HepG2 (cell line): ENCODE measurements around the gene NUAK2. TPM values are rescaled to one million over a fixed set of nuclear protein-coding genes. Genes with fewer than 3 reads are reported as not detected.

ENCODE experiments used
- ARID3A ChIP-seq: IDR thresholded peaks from 2 replicates; pipeline ENCODE4 v1.6.1; 2012; ENCODE audit warnings: low read depth, low read length, improper control_type of control experiment
- ATF3 ChIP-seq: sonication (generic); formaldehyde crosslinking; IDR thresholded peaks from 2 replicates; pipeline ENCODE4 v1.4.0; 2020; ENCODE audit warnings: missing genetic modification reagents
- DRAP1 ChIP-seq: IDR thresholded peaks from 2 replicates; pipeline ENCODE4 v1.6.1; 2016; ENCODE audit warnings: missing genetic modification reagents, missing compliant biosample characterization
- GFI1 ChIP-seq: sonication (generic); formaldehyde crosslinking; IDR thresholded peaks from 2 replicates; pipeline ENCODE4 v1.5.0; 2020; ENCODE audit warnings: missing genetic modification reagents, mild to moderate bottlenecking, borderline replicate concordance
- HCFC1 ChIP-seq: fragments of 150-350 bp; IDR thresholded peaks from 2 replicates; pipeline ENCODE4 v1.6.1; 2014; ENCODE audit warnings: low read depth, low read length
- HDAC2 ChIP-seq: sonication (generic); formaldehyde crosslinking; IDR thresholded peaks from 2 replicates; pipeline ENCODE4 v1.4.0; 2020; ENCODE audit warnings: missing genetic modification reagents
- HINFP ChIP-seq: sonication (generic); formaldehyde crosslinking; IDR thresholded peaks from 2 replicates; pipeline ENCODE4 v1.4.0; 2020; ENCODE audit warnings: low read depth, mild to moderate bottlenecking, missing genetic modification reagents
- JUNB ChIP-seq: sonication (generic); formaldehyde crosslinking; IDR thresholded peaks from 2 replicates; pipeline ENCODE4 v1.8.0; 2022; ENCODE audit warnings: missing genetic modification reagents, mild to moderate bottlenecking, borderline replicate concordance
- KDM2A ChIP-seq: sonication (generic); formaldehyde crosslinking; IDR thresholded peaks from 2 replicates; pipeline ENCODE4 v1.4.0; 2020; ENCODE audit warnings: low read depth, missing genetic modification reagents, borderline replicate concordance
- NCOA2 ChIP-seq: sonication (generic); formaldehyde crosslinking; IDR thresholded peaks from 2 replicates; pipeline ENCODE4 v1.8.0; 2022; ENCODE audit warnings: inconsistent platforms
- TFAP4 ChIP-seq: sonication (generic); IDR thresholded peaks from 2 replicates; pipeline ENCODE4 v1.6.1; 2016; ENCODE audit warnings: low read depth, borderline replicate concordance
- TFDP2 ChIP-seq: sonication (generic); formaldehyde crosslinking; IDR thresholded peaks from 2 replicates; pipeline ENCODE4 v1.4.0; 2020; ENCODE audit warnings: missing genetic modification reagents
- U2AF1 ChIP-seq: fragments of 200-400 bp; formaldehyde crosslinking; optimal IDR thresholded peaks from 2 replicates; pipeline ENCODE3; 2017; ENCODE audit warnings: mild to moderate bottlenecking, low read depth, low read length
- YEATS2 ChIP-seq: sonication (generic); formaldehyde crosslinking; IDR thresholded peaks from 2 replicates; pipeline ENCODE4 v1.4.0; 2020; ENCODE audit warnings: missing genetic modification reagents, borderline replicate concordance
- YY1 ChIP-seq: IDR thresholded peaks from 2 replicates; pipeline ENCODE4 v1.6.1; 2011; ENCODE audit warnings: low read length, low read depth, moderate library complexity, mild to moderate bottlenecking; ENCODE audit not compliant: insufficient read depth, insufficient replicate concordance
- ZBTB37 ChIP-seq: sonication (generic); formaldehyde crosslinking; IDR thresholded peaks from 2 replicates; pipeline ENCODE4 v1.4.0; 2020; ENCODE audit warnings: mild to moderate bottlenecking, missing genetic modification reagents
- ZNF275 ChIP-seq: sonication (generic); formaldehyde crosslinking; IDR thresholded peaks from 2 replicates; pipeline ENCODE4 v1.8.0; 2022; ENCODE audit warnings: missing genetic modification reagents, mild to moderate bottlenecking, inconsistent platforms, borderline replicate concordance
- ZNF44 ChIP-seq: sonication (generic); formaldehyde crosslinking; IDR thresholded peaks from 2 replicates; pipeline ENCODE4 v1.5.1; 2020; ENCODE audit warnings: mild to moderate bottlenecking, missing genetic modification reagents
- ZNF772 ChIP-seq: sonication (generic); formaldehyde crosslinking; IDR thresholded peaks from 2 replicates; pipeline ENCODE4 v1.5.0; 2020; ENCODE audit warnings: mild to moderate bottlenecking, missing genetic modification reagents
- polyA plus RNA-seq, 8 experiments: library from polyadenylated mRNA; depleted of rRNA in 3 of 8; stranded (reverse) in 7 of 8; unstranded in 1 of 8; fragments of >200 nt; fragmentation: Illumina TruSeq in 4 of 8; extraction: Trizol in 4 of 8; gene quantifications; 2 replicates each; pipeline versions ENCODE4 v1.2.1 to v1.2.3, GENCODE V29; 2011 to 2016; ENCODE audit warnings: low read depth in 4 of 8, missing spikeins in 1 of 8, mixed read lengths in 1 of 8; ENCODE audit not compliant: insufficient read depth in 1 of 8
- total RNA-seq, 5 experiments: library from RNA; depleted of rRNA; stranded (reverse); fragments of >200 nt; fragmentation: Illumina TruSeq; extraction: Trizol; gene quantifications; 2 replicates each; pipeline ENCODE4 v1.2.3, GENCODE V29; 2016; ENCODE audit warnings: low read depth in 1 of 5

NUAK2 gene
- total and polyA plus RNA-seq, 2 of the 13 experiments (the other 11 are each of a cell fraction or from before 2014, with no cell fraction given): 0.75 to 1.1 TPM

GRCh38 chr1:205318231-205318991, 3.1 kb downstream of the NUAK2 start (continued):
- TF ChIP-seq ARID3A (peak; percentile 39; the same call in 1 of the 2 replicates), HINFP (no peak), YEATS2 (no peak), HCFC1 (no peak), JUNB (CRISPR knock-in tag) (no peak; the same call in 1 of the 2 replicates), ATF3 (CRISPR knock-in tag) (no peak), ZNF275 (CRISPR knock-in tag) (no peak), DRAP1 (CRISPR knock-in tag) (peak; percentile 36; the same call in 1 of the 2 replicates), YY1 (peak; percentile 20), U2AF1 (no peak), GFI1 (CRISPR knock-in tag) (peak; percentile 80), ZNF44 (CRISPR knock-in tag) (0 out of 2 replicates have a peak, but pooled peaks have one; percentile 48), TFAP4 (peak; percentile 26; the same call in 1 of the 2 replicates), TFDP2 (CRISPR knock-in tag) (0 out of 2 replicates have a peak, but pooled peaks have one; percentile 30), ZNF772 (CRISPR knock-in tag) (no peak), ZBTB37 (CRISPR knock-in tag) (no peak), KDM2A (CRISPR knock-in tag) (no peak), HDAC2 (CRISPR knock-in tag) (peak; percentile 44; the same call in 1 of the 2 replicates), NCOA2 (CRISPR knock-in tag) (0 out of 2 replicates have a peak, but pooled peaks have one; percentile 27)
